Measurements from ENCODE around the gene FXYD3. TPM values are rescaled to one million over a fixed set of nuclear protein-coding genes. Genes with fewer than 3 reads are reported as not detected.

Gene FXYD3
- total and polyA plus RNA-seq, 7 experiments from 2014 or later: not detected

DNA sequence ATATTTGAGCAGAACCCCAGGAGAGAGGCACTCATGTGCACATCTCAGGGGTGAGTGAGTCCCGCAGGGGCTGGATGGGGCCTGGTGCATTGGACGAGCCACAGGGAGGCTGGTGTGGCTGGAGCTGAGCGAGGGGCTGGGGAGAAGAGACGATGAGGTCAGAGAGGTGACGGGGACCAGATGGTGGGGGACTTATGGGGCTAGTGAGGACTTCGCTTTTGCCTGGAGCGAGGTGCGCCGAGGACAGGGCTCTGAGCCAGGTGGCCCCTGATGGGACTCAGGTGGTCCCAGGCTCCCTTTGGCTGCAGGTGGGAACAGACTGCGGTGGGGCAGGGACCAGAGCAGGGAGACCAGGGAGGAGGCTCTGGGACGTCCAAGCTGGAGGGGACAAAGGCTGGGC lies 6.9 kb upstream of the FXYD3 start:
- intact Hi-C loops (cut with micrococcal nuclease): no loop called here
- H3K4me1 Mint-ChIP-seq: no peaks in the 10 kb centered on the region
- no peak for DNase-seq
- H3K27me3 Mint-ChIP-seq: peaks cover 0 to 14% (median 0%) of the 10 kb centered on the region in 5 donors
- Histone ChIP-seq H3K4me1 (ENCODE audit: control insufficient read depth in 2 of 2, insufficient read depth in 2 of 2, low read length in 2 of 2) (no peaks in the 10 kb centered on the region), H3K27me3 (ENCODE audit: control insufficient read depth in 2 of 2, insufficient read depth in 2 of 2, low read length in 2 of 2) (no peaks in the 10 kb centered on the region), H3K4me3 (ENCODE audit: low read length) (no peak overlapping the region), H3K9me3 (ENCODE audit: control insufficient read depth in 2 of 3, low read length in 3 of 3) (no peaks in the 10 kb centered on the region), H3K36me3 (ENCODE audit: control insufficient read depth in 2 of 3, insufficient read depth in 3 of 3, low read length in 3 of 3) (no peaks in the 10 kb centered on the region), H3K27ac (ENCODE audit: low read depth, low read length) (no peak overlapping the region)
- H3K27ac Mint-ChIP-seq: no peak overlapping the region
- H3K4me3 Mint-ChIP-seq: no peak overlapping the region
- peaks cover 0 to 2% (median 0%) of the 10 kb centered on the region in 11 donors for H3K9me3 Mint-ChIP-seq
- ChIA-PET CTCF (no interaction called here), POLR2A (no interaction called here)
- ATAC-seq: no peak
- no peaks in the 10 kb centered on the region for H3K36me3 Mint-ChIP-seq

DNA sequence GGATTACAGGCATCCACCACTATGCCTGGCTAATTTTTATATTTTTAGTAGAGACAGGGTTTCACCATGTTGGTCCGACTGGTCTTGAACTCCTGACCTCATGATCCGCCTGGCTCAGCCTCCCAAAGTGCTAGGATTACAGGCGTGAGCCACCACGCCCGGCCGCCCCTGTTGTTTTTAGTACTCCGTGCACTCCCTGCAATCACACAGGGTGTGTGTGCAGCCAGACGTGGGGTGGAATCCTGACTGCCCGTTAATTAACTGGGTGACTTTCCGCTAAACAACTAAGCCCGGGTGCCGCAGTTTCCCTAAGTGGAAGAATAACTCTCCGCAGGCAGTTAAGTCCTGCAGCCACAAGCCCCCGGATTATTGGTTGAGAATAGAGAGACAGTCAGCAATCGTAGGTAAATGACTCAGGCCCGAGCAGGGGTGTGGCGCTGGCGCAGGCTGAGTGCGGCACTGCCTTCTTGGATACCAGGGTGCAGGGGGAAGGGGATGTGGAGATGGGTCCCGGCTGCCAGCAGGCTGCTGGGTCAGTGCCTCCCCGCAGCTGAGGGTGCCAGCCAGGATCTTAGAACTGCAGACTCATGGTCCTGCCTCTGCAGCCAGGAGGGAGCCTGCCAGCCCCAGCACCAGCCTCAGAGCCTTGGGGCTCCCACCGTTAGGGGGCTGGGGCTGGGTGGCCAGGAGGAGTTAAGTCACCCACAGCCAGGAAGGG lies 6.1 kb upstream of the FXYD3 start:
- DNase-seq: no peak
- no peak for ATAC-seq
- H3K27me3 ChIP-seq (ENCODE audit: control insufficient read depth in 2 of 2, insufficient read depth in 2 of 2, low read length in 2 of 2): no peaks in the 10 kb centered on the region
- Mint-ChIP-seq H3K4me1 (peaks cover 2 to 4% (median 3%) of the 10 kb centered on the region in 7 donors), H3K27me3 (peaks cover 0 to 15% (median 0%) of the 10 kb centered on the region in 5 donors), H3K27ac (no peak overlapping the region), H3K9me3 (peaks cover 0 to 2% (median 0%) of the 10 kb centered on the region in 11 donors), H3K36me3 (no peaks in the 10 kb centered on the region), H3K4me3 (no peak overlapping the region)
- H3K9me3 ChIP-seq (ENCODE audit: control insufficient read depth in 2 of 3, low read length in 3 of 3): no peaks in the 10 kb centered on the region
- intact Hi-C loops (cut with micrococcal nuclease): no loop called here
- no peak overlapping the region for H3K27ac ChIP-seq (ENCODE audit: low read depth, low read length)
- H3K4me1 ChIP-seq (ENCODE audit: control insufficient read depth in 2 of 2, insufficient read depth in 2 of 2, low read length in 2 of 2): peaks cover 0 to 2% of the 10 kb centered on the region in 2 donors
- H3K36me3 ChIP-seq (ENCODE audit: control insufficient read depth in 2 of 3, insufficient read depth in 3 of 3, low read length in 3 of 3): no peaks in the 10 kb centered on the region
- no peak overlapping the region for H3K4me3 ChIP-seq (ENCODE audit: low read length)
- POLR2A ChIA-PET: interaction anchor here (0.6 kb wide), 1 partner anchor 18 kb away, joined by 3 read pairs; no protein-coding TSS in a partner anchor
- CTCF ChIA-PET: no interaction called here

DNA sequence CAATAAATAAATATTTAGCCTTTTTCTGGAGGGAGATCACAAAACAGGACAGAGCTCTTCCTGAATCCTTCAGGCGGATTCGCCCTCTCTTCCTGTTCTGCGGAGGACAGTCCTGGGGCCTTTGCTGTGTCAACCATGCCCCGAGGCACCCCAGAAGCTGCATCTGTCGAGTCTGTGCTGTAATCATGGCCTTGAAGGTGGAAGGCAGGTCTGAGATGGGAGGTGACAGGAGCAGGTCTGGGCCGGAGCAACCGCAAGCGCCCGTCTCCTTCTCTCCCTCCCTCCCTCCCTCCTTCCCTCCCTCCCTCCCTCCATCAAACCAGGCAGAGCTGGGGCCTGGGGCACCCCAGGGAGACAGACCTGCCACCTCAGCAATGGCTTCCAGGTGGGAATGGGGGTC lies 4.6 kb upstream of the FXYD3 start:
- peaks cover 0 to 2% (median 0%) of the 10 kb centered on the region in 11 donors for H3K9me3 Mint-ChIP-seq
- H3K27ac ChIP-seq (ENCODE audit: low read depth, low read length): no peak overlapping the region
- H3K36me3 ChIP-seq (ENCODE audit: control insufficient read depth in 2 of 3, insufficient read depth in 3 of 3, low read length in 3 of 3): no peaks in the 10 kb centered on the region
- H3K9me3 ChIP-seq (ENCODE audit: control insufficient read depth in 2 of 3, low read length in 3 of 3): no peaks in the 10 kb centered on the region
- ATAC-seq: no peak
- CTCF ChIA-PET: interaction anchor here (0.6 to 0.7 kb wide), 2 partner anchors 30 to 184 kb away, joined by 3 read pairs; partner anchors contain the start of gene ZNF30
- peaks cover 0 to 20% (median 0%) of the 10 kb centered on the region in 5 donors for H3K27me3 Mint-ChIP-seq
- intact Hi-C loops (cut with micrococcal nuclease): no loop called here
- DNase-seq: no peak
- H3K4me1 ChIP-seq (ENCODE audit: control insufficient read depth in 2 of 2, insufficient read depth in 2 of 2, low read length in 2 of 2): peaks cover 0 to 7% of the 10 kb centered on the region in 2 donors
- H3K4me3 ChIP-seq (ENCODE audit: low read length): no peak overlapping the region
- POLR2A ChIA-PET: no interaction called here
- H3K4me3 Mint-ChIP-seq: no peak overlapping the region
- H3K27ac Mint-ChIP-seq: no peak overlapping the region
- no peaks in the 10 kb centered on the region for H3K27me3 ChIP-seq (ENCODE audit: control insufficient read depth in 2 of 2, insufficient read depth in 2 of 2, low read length in 2 of 2)
- peaks cover 5 to 8% (median 6%) of the 10 kb centered on the region in 7 donors for H3K4me1 Mint-ChIP-seq
- H3K36me3 Mint-ChIP-seq: no peaks in the 10 kb centered on the region

DNA sequence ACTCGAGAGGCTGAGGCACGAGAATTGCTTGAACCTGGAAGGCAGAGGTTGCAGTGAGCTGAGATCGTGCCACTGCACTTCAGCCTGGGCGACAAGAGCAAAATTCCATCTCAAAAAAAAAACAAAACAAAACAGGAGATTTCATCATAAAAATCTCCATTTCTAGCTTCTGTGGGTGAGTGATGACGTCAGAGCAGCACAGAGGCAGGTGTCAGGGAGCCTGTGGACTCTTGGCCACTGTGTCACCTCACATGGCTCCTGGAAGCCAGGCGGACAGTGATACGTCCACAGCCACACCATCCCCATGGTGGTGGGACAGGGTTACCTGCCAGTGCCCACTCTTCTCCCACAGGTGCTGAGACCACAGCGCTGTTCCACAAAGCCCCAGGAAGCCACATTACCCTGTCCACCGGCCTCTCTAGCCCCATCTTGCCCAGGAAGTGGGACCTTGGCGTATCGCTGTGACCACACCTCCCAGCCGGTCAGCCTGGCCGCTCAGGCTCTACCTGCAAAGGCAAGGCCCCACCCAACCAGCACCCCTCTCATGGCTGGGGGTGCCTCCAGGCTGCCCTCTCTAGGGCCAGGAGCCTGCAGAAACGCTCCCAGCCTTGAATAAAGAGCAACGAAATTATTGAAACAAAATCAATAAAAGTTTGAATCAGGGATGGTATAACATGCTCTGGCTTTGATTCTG lies 2.5 kb upstream of the FXYD3 start:
- no peak overlapping the region for H3K27ac ChIP-seq (ENCODE audit: low read depth, low read length)
- DNase-seq (no peak), ATAC-seq (no peak)
- H3K4me3 ChIP-seq (ENCODE audit: low read length): no peak overlapping the region
- H3K27me3 ChIP-seq (ENCODE audit: control insufficient read depth in 2 of 2, insufficient read depth in 2 of 2, low read length in 2 of 2): no peaks in the 10 kb centered on the region
- peaks cover 5 to 8% (median 6%) of the 10 kb centered on the region in 7 donors for H3K4me1 Mint-ChIP-seq
- H3K27me3 Mint-ChIP-seq: peaks cover 0 to 25% (median 0%) of the 10 kb centered on the region in 5 donors
- no peaks in the 10 kb centered on the region for H3K36me3 Mint-ChIP-seq
- intact Hi-C loops (cut with micrococcal nuclease): no loop called here
- H3K9me3 Mint-ChIP-seq: no peaks in the 10 kb centered on the region
- H3K9me3 ChIP-seq (ENCODE audit: control insufficient read depth in 2 of 3, low read length in 3 of 3): no peaks in the 10 kb centered on the region
- ChIA-PET POLR2A (interaction anchor here (1.2 kb wide), 1 partner anchor 11 kb away, joined by 3 read pairs; no protein-coding TSS in a partner anchor), CTCF (interaction anchor here (0.7 kb wide), 1 partner anchor 29 kb away, joined by 3 read pairs; no protein-coding TSS in a partner anchor)
- H3K4me1 ChIP-seq (ENCODE audit: control insufficient read depth in 2 of 2, insufficient read depth in 2 of 2, low read length in 2 of 2): peaks cover 0 to 7% of the 10 kb centered on the region in 2 donors
- H3K36me3 ChIP-seq (ENCODE audit: control insufficient read depth in 2 of 3, insufficient read depth in 3 of 3, low read length in 3 of 3): no peaks in the 10 kb centered on the region
- no peak overlapping the region for H3K27ac Mint-ChIP-seq
- H3K4me3 Mint-ChIP-seq: no peak overlapping the region

DNA sequence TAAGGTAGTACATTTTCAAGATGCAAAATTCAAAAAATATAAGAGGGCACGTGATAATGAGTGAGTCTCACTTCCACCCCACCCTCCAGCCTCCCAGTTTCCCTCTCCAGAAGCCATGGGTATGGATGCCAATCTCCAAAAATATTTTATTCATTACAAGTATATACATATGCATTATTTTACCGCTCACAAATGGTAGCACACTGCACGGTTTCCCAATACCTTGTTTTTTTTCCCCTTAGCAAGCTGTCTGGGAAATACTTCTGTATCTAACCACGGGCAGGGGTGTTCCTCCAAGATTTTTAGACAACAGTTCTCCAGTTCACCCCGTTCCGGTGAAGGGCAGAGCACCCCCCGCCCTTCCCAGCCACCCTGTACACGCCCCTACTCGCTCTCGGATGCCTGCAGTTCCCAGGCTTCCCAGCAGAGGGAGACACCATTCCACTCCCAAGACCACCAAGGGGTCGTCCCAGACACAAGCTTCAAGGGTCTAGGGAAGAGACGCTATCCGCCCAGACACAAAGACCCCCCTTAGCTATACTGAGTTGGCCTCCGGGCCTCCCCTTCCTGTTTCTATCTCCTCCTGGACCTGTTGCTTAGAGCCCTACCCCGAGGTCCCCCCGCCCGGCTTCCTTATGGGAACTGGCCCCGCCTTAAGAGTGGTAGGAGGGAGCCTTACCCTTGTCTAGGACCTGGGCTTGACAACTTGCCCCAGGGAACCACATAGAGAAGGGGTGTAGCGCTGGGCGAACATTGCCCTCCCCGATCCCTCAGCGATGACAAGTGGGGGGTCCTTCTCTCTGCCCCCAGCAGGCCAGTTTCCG lies 1.1 kb upstream of the FXYD3 start:
- intact Hi-C loops (cut with micrococcal nuclease): loop anchor here (1.0 kb wide), 4 partner anchors 21 to 103 kb away; partner anchors contain the start of gene LGI4 (in 1 of the 2)

More for the DNA sequence above, 1.1 kb upstream of the FXYD3 start:
- H3K27me3 ChIP-seq (ENCODE audit: control insufficient read depth in 2 of 2, insufficient read depth in 2 of 2, low read length in 2 of 2): no peaks in the 10 kb centered on the region
- H3K27ac ChIP-seq (ENCODE audit: low read depth, low read length): no peak overlapping the region
- no peaks in the 10 kb centered on the region for H3K36me3 ChIP-seq (ENCODE audit: control insufficient read depth in 2 of 3, insufficient read depth in 3 of 3, low read length in 3 of 3)
- H3K27me3 Mint-ChIP-seq: peaks cover 0 to 20% (median 0%) of the 10 kb centered on the region in 5 donors
- DNase-seq (peak; percentile 46 to 77 (median 59)), ATAC-seq (peak; percentile 92)
- H3K9me3 Mint-ChIP-seq: no peaks in the 10 kb centered on the region
- ChIA-PET POLR2A (interaction anchor here (1.4 kb wide), 1 partner anchor 10 kb away, joined by 5 read pairs; no protein-coding TSS in a partner anchor), CTCF (interaction anchor here (0.6 to 1.2 kb wide), 8 partner anchors 9 to 127 kb away, joined by 3 to 4 read pairs (median 3); no protein-coding TSS in a partner anchor)
- H3K4me3 Mint-ChIP-seq: peak overlapping the region in 7 of 10 donors; percentile 2 to 49 (median 25)
- peaks cover 0 to 7% of the 10 kb centered on the region in 2 donors for H3K4me1 ChIP-seq (ENCODE audit: control insufficient read depth in 2 of 2, insufficient read depth in 2 of 2, low read length in 2 of 2)
- no peaks in the 10 kb centered on the region for H3K9me3 ChIP-seq (ENCODE audit: control insufficient read depth in 2 of 3, low read length in 3 of 3)
- peaks cover 5 to 8% (median 6%) of the 10 kb centered on the region in 7 donors for H3K4me1 Mint-ChIP-seq
- H3K4me3 ChIP-seq (ENCODE audit: low read length): no peak overlapping the region
- H3K36me3 Mint-ChIP-seq: no peaks in the 10 kb centered on the region
- peak overlapping the region in 1 of 9 donors; percentile 50 for H3K27ac Mint-ChIP-seq
